Suprapubic skin (tissue), 4 donors: ENCODE results near the gene LITAFD. TPM values are rescaled to one million over a fixed set of nuclear protein-coding genes. Genes with fewer than 3 reads are reported as not detected.

ENCODE experiments used
- DNase-seq, 2 donors: peaks; one replicate each; pipeline ENCODE4 v3.0.0-alpha.2; 2019; ENCODE audit warnings: low spot score in 2 of 2
- H3K27ac ChIP-seq: fragments of 200-600 bp; sonication (generic); one replicate; pipeline ENCODE4 v1.5.1; 2019
- H3K27me3 ChIP-seq: fragments of 200-600 bp; sonication (generic); one replicate; pipeline ENCODE4 v1.5.1; 2019
- H3K36me3 ChIP-seq: fragments of 200-600 bp; sonication (generic); one replicate; pipeline ENCODE4 v1.5.1; 2019
- H3K4me1 ChIP-seq: fragments of 200-600 bp; sonication (generic); one replicate; pipeline ENCODE4 v1.5.1; 2019
- H3K4me3 ChIP-seq: fragments of 200-600 bp; sonication (generic); one replicate; pipeline ENCODE4 v1.5.1; 2019; ENCODE audit warnings: mild to moderate bottlenecking
- H3K9me3 ChIP-seq: fragments of 200-600 bp; sonication (generic); one replicate; pipeline ENCODE4 v1.5.1; 2019
- EP300 ChIP-seq: sonication (generic); formaldehyde crosslinking; IDR thresholded peaks from one replicate; pipeline ENCODE4 v1.6.1; 2017; ENCODE audit warnings: antibody characterized with exemption
- POLR2A ChIP-seq, 2 donors: fragments of 450-650 bp; IDR thresholded peaks; one replicate each; pipeline ENCODE4 v1.6.1; 2017; ENCODE audit warnings: antibody characterized with exemption in 2 of 2, mild to moderate bottlenecking in 2 of 2, moderate library complexity in 2 of 2
- POLR2AphosphoS5 ChIP-seq, 3 donors: sonication (generic); formaldehyde crosslinking; IDR thresholded peaks; one replicate each; pipeline ENCODE4 v1.6.1; 2017; ENCODE audit warnings: antibody characterized with exemption in 3 of 3
- WGBS: methylation state at CpG from one replicate; pipeline ENCODE4 v1.1.5; 2018; 5-methylcytosine and 5-hydroxymethylcytosine counted together
- total RNA-seq, 4 donors: library from RNA; depleted of rRNA; stranded (reverse); fragments of >200 nt; gene quantifications; one replicate each; pipeline ENCODE4 v1.1.0, GENCODE V29; 2016
- TF ChIP-seq, protein P1 (sequence below), 2 donors: fragments of 200-600 bp in 1 of 2; fragments of 450-650 bp in 1 of 2; sonication (generic) in 1 of 2; IDR thresholded peaks; one replicate each; pipeline ENCODE4 v1.5.1; 2016 to 2019; ENCODE audit warnings: antibody characterized with exemption in 2 of 2, mild to moderate bottlenecking in 1 of 2, moderate library complexity in 1 of 2

LITAFD gene
- total RNA-seq, 4 donors from 2014 or later = not detected

DNA sequence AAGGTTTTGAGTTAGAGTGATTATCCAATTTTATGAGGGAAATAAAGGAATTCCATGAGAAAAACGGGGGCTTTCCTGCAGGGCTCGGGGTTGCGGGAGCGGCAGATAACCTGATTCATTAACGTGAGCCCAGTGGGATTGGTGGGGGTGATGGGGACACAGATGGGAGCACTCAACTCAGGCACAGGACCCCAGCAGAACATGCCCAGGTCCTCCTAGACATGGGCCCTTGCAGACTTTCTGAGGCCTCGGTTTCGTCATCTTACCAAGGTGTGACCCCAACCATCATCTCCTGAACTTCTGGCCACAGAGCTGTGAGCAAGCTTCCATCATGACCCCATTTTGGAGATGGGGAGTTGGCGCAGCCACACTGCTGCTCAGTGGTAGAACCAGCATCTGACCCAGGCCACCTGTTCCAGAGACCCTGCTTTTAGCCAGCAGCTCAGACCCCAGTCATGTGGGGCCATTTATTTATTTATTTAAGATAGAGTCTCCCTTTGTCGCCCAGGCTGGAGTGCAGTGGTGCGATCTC, 35.7 kb upstream of the LITAFD start:
- H3K4me1 ChIP-seq = peaks cover 11% of the 10 kb centered on the region
- DNase-seq = no peak
- 90% methylated on average over 7 of the region's 10 CpGs for WGBS

DNA sequence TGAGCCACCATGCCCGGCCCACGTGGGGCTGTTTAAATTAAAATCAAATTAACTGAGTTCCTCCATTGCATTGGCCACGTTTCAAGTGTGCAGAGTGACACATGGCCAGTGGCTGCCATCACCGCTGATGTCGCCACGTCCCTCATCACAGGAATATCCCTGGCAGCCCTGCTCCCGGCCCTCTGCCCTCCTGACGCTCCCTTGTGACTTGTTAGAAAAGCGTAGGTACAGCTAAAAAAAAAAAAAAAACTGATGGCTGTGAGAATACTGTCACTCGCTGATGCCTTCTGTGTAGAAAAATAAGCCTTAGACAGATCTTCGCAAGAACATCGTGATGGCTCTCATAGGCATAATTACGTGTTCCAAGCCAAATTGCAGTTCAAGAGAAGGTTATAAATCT, 35.0 kb upstream of the LITAFD start:
- Histone ChIP-seq H3K9me3 (no peaks in the 10 kb centered on the region), H3K27me3 (no peaks in the 10 kb centered on the region), H3K4me1 (peaks cover 11% of the 10 kb centered on the region), H3K36me3 (peaks cover 29% of the 10 kb centered on the region), H3K4me3 (no peak overlapping the region), H3K27ac (no peak overlapping the region)
- DNase-seq = no peak
- 76% methylated on average over 13 of the region's 13 CpGs for WGBS
- TF ChIP-seq, protein P1, sequence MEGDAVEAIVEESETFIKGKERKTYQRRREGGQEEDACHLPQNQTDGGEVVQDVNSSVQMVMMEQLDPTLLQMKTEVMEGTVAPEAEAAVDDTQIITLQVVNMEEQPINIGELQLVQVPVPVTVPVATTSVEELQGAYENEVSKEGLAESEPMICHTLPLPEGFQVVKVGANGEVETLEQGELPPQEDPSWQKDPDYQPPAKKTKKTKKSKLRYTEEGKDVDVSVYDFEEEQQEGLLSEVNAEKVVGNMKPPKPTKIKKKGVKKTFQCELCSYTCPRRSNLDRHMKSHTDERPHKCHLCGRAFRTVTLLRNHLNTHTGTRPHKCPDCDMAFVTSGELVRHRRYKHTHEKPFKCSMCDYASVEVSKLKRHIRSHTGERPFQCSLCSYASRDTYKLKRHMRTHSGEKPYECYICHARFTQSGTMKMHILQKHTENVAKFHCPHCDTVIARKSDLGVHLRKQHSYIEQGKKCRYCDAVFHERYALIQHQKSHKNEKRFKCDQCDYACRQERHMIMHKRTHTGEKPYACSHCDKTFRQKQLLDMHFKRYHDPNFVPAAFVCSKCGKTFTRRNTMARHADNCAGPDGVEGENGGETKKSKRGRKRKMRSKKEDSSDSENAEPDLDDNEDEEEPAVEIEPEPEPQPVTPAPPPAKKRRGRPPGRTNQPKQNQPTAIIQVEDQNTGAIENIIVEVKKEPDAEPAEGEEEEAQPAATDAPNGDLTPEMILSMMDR (IDR thresholded peaks at IDR 0.05) = no peak
- TF ChIP-seq POLR2A (IDR thresholded peaks at IDR 0.05) (no peak), EP300 (no peak), POLR2AphosphoS5 (IDR thresholded peaks at IDR 0.05) (no peak)

More for the DNA sequence above, 35.7 kb upstream of the LITAFD start:
- Histone ChIP-seq H3K27me3 (no peaks in the 10 kb centered on the region), H3K9me3 (no peaks in the 10 kb centered on the region), H3K27ac (no peak overlapping the region), H3K36me3 (peaks cover 29% of the 10 kb centered on the region), H3K4me3 (no peak overlapping the region)
- TF ChIP-seq EP300 = no peak
- no peak for TF ChIP-seq POLR2A (IDR thresholded peaks at IDR 0.05)
- no peak for TF ChIP-seq POLR2AphosphoS5 (IDR thresholded peaks at IDR 0.05)
- TF ChIP-seq, protein P1 (IDR thresholded peaks at IDR 0.05) = no peak

DNA sequence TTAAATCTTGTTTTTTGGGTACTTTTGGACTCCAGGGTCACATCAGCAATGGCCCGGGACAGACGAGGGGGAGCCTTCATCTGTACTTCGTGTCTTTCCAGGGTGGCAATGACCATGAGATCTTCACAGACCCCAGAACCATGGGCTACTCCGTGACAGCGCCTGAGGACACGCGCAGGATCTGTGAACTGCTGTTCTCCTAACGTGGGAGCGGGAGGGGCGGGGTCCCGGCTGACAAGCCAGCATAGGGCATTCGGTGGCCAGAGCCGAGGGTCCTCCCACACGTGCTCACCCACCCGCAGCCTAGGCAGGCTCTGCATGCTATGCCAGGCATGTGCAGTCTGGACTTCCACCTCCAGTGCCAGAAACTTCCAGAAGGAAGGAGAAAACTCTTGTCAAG, 34.5 kb upstream of the LITAFD start:
- peaks cover 29% of the 10 kb centered on the region for H3K36me3 ChIP-seq
- H3K27ac ChIP-seq = no peak overlapping the region
- TF ChIP-seq EP300 = no peak
- no peak for TF ChIP-seq POLR2A (IDR thresholded peaks at IDR 0.05)
- TF ChIP-seq, protein P1 (IDR thresholded peaks at IDR 0.05) = no peak
- no peak for TF ChIP-seq POLR2AphosphoS5 (IDR thresholded peaks at IDR 0.05)
- peaks cover 11% of the 10 kb centered on the region for H3K4me1 ChIP-seq
- no peak for DNase-seq
- no peaks in the 10 kb centered on the region for H3K27me3 ChIP-seq
- no peak overlapping the region for H3K4me3 ChIP-seq
- 100% methylated on average over 2 of the region's 15 CpGs for WGBS
- H3K9me3 ChIP-seq = no peaks in the 10 kb centered on the region

DNA sequence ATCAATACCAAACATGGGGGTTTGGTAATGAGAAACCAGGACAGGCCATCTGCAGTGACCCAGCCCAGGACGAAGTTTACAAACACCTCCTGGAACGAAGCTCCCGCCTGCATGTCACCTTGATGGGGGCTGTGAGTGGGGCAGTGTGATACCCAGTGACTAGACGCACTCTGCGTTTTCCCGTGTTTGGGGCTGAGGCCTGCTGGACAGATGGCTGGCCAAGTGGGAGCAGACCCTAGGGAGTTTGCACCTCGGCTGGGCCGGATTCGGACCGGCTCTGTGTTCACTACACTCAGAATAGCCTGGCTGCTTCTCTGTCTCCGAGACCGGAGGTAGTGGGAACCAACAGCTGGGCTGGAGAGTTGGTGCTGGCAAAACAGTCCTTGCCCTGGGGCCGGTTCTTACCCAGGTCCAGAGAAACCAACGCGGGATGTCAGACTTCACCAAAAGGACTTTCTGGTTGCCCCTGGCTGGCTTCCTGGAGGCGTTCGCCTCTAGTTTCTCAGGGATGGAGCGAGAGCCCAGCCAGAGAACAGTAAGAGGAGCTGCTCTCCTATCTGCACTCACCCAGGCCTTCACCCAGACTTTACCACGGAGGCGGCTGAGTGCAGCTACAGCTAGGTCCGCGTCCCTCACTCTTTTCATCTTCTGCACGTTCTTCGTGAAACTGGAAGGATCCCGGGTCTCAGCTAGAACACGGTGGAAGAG, 33.8 kb upstream of the LITAFD start:
- no peaks in the 10 kb centered on the region for H3K9me3 ChIP-seq
- H3K27me3 ChIP-seq = no peaks in the 10 kb centered on the region
- H3K4me1 ChIP-seq = peaks cover 8% of the 10 kb centered on the region
- no peak overlapping the region for H3K27ac ChIP-seq
- 89% methylated on average over 22 of the region's 26 CpGs for WGBS
- TF ChIP-seq EP300 = no peak
- TF ChIP-seq, protein P1 (IDR thresholded peaks at IDR 0.05) = no peak
- no peak for TF ChIP-seq POLR2A (IDR thresholded peaks at IDR 0.05)
- TF ChIP-seq POLR2AphosphoS5 (IDR thresholded peaks at IDR 0.05) = no peak
- H3K36me3 ChIP-seq = peaks cover 34% of the 10 kb centered on the region
- DNase-seq = no peak
- H3K4me3 ChIP-seq = no peak overlapping the region

DNA sequence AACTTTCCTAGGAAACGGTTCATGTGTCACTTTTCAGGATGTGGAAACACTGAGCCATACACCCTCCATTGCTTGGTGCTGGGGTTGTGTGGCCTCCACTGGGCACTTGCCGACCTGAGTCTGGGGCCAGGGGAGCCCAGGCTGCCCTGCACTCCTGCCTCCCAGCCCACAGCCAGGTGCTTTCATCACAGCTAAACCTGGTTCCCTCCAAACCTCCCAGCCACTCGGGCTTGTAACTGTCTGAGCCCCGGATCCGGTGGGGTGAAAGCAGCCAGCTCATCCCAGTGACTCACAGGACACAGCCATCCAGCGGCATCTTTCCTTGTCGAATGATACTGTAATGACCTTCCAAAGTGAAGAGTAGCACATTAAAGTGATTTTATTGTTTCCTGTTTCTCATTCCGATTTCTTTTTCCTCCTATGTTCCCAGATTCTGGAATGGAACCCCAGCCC, 33.2 kb upstream of the LITAFD start:
- no peak overlapping the region for H3K27ac ChIP-seq
- peaks cover 37% of the 10 kb centered on the region for H3K36me3 ChIP-seq
- no peak overlapping the region for H3K4me3 ChIP-seq
- H3K4me1 ChIP-seq = peaks cover 8% of the 10 kb centered on the region
- H3K9me3 ChIP-seq = no peaks in the 10 kb centered on the region
- TF ChIP-seq POLR2AphosphoS5 (IDR thresholded peaks at IDR 0.05) = no peak
- TF ChIP-seq EP300 = no peak
- TF ChIP-seq, protein P1 (IDR thresholded peaks at IDR 0.05) = no peak
- TF ChIP-seq POLR2A (IDR thresholded peaks at IDR 0.05) = no peak
- DNase-seq = no peak
- 76% methylated on average over 8 of the region's 8 CpGs for WGBS
- no peaks in the 10 kb centered on the region for H3K27me3 ChIP-seq
